ENCODE data around the gene TATDN3. TPM values are rescaled to one million over a fixed set of nuclear protein-coding genes. Genes with fewer than 3 reads are reported as not detected.
"Not testable (repeated sequence)": the region's sequence is repeated elsewhere in the genome, so short reads cannot be mapped to it uniquely, and the experiment has no call there.

Gene TATDN3
- total RNA-seq, 1 experiment from 2014 or later = 10.3 TPM

DNA sequence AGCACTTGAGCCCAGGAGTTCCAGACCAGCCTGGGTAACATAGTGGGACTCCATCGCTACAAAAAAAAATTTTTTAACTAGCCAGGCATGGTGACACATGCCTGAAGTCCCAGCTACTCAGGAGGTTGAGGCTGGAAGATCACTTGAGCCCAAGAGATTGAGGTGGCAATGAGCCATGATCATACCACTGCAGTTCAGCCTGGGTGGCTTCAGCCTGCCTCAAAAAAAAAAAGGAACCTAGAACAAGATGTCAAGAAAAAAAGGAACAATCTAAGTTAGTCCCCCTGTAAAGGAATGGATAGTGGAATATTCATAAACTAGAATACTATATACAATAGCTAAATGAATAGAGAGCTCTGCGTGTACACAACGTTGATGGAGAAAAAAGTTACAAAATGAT, 14.5 kb upstream of the TATDN3 start:
- no peak for DNase-seq
- Mint-ChIP-seq H3K4me3 (ENCODE audit: low read depth, unreplicated experiment) (no peak overlapping the region), H3K36me3 (ENCODE audit: insufficient read depth, unreplicated experiment) (peaks cover 2% of the 10 kb centered on the region), H3K27me3 (ENCODE audit: unreplicated experiment) (no peaks in the 10 kb centered on the region), H3K27ac (ENCODE audit: unreplicated experiment) (no peak overlapping the region), H3K4me1 (ENCODE audit: low read depth, unreplicated experiment) (no peaks in the 10 kb centered on the region), H3K9me3 (ENCODE audit: low read depth, unreplicated experiment) (no peaks in the 10 kb centered on the region)
- CTCF ChIA-PET = interaction anchor here (1.0 kb wide), 1 partner anchor 27 kb away, joined by 4 read pairs; no protein-coding TSS in a partner anchor
- TF ChIP-seq, protein P1, sequence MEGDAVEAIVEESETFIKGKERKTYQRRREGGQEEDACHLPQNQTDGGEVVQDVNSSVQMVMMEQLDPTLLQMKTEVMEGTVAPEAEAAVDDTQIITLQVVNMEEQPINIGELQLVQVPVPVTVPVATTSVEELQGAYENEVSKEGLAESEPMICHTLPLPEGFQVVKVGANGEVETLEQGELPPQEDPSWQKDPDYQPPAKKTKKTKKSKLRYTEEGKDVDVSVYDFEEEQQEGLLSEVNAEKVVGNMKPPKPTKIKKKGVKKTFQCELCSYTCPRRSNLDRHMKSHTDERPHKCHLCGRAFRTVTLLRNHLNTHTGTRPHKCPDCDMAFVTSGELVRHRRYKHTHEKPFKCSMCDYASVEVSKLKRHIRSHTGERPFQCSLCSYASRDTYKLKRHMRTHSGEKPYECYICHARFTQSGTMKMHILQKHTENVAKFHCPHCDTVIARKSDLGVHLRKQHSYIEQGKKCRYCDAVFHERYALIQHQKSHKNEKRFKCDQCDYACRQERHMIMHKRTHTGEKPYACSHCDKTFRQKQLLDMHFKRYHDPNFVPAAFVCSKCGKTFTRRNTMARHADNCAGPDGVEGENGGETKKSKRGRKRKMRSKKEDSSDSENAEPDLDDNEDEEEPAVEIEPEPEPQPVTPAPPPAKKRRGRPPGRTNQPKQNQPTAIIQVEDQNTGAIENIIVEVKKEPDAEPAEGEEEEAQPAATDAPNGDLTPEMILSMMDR (IDR thresholded peaks at IDR 0.05; ENCODE audit: unreplicated experiment) = no peak
- no TSS peak for BruUV-seq (replicated peaks)
- intact Hi-C loops (cut with micrococcal nuclease; ENCODE audit: unreplicated experiment) = no loop called here

DNA sequence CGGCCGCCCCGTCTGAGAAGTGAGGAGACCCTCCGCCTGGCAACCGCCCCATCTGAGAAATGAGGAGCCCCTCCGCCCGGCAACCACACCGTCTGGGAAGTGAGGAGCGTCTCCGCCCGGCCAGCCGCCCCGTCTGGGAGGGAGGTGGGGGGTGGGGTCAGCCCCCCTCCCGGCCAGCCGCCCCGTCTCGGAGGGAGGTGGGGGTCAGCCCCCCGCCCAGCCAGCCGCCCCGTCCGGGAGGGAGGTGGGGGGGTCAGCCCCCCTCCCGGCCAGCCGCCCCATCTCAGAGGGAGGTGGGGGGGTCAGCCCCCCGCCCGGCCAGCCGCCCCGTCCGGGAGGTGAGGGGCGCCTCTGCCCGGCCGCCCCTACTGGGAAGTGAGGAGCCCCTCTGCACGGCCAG, 12.6 kb upstream of the TATDN3 start:
- H3K36me3 Mint-ChIP-seq (ENCODE audit: insufficient read depth, unreplicated experiment) = peaks cover 13% of the 10 kb centered on the region
- intact Hi-C loops (cut with micrococcal nuclease; ENCODE audit: unreplicated experiment); H3K9me3 Mint-ChIP-seq (ENCODE audit: low read depth, unreplicated experiment); DNase-seq; CTCF ChIA-PET; H3K27me3 Mint-ChIP-seq (ENCODE audit: unreplicated experiment); H3K4me3 Mint-ChIP-seq (ENCODE audit: low read depth, unreplicated experiment); BruUV-seq (replicated peaks); H3K27ac Mint-ChIP-seq (ENCODE audit: unreplicated experiment); H3K4me1 Mint-ChIP-seq (ENCODE audit: low read depth, unreplicated experiment): not testable (repeated sequence)

DNA sequence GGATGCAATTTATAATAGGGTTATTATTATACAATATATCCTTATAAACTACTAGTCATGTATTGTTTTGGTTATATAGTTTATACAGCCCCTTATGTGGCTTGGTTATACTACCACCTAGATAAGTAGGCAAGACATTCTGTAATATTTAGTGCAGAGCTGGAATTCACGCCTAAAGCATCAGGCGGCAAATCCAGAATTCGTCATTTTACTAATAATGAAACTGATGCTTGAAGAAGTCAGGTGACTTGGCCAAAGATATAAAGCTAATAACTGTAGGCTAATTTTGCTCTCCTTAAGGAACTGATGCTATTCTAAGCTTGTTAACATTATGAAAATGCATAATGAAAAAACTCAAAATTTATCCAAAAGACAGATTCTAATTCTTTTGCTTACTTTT, 10.9 kb upstream of the TATDN3 start:
- Mint-ChIP-seq H3K27me3 (ENCODE audit: unreplicated experiment) (no peaks in the 10 kb centered on the region), H3K27ac (ENCODE audit: unreplicated experiment) (no peak overlapping the region), H3K4me3 (ENCODE audit: low read depth, unreplicated experiment) (no peak overlapping the region), H3K36me3 (ENCODE audit: insufficient read depth, unreplicated experiment) (peaks cover 17% of the 10 kb centered on the region), H3K4me1 (ENCODE audit: low read depth, unreplicated experiment) (peaks cover 7% of the 10 kb centered on the region), H3K9me3 (ENCODE audit: low read depth, unreplicated experiment) (no peaks in the 10 kb centered on the region)
- CTCF ChIA-PET = interaction anchor here (0.6 kb wide), 1 partner anchor 721 kb away, joined by 6 read pairs; no protein-coding TSS in a partner anchor
- BruUV-seq (replicated peaks) = no TSS peak
- intact Hi-C loops (cut with micrococcal nuclease; ENCODE audit: unreplicated experiment) = loop anchor here (5.0 kb wide), 2 partner anchors 303 to 323 kb away; no protein-coding TSS in a partner anchor
- TF ChIP-seq, protein P1 (IDR thresholded peaks at IDR 0.05; ENCODE audit: unreplicated experiment) = no peak
- DNase-seq = no peak

DNA sequence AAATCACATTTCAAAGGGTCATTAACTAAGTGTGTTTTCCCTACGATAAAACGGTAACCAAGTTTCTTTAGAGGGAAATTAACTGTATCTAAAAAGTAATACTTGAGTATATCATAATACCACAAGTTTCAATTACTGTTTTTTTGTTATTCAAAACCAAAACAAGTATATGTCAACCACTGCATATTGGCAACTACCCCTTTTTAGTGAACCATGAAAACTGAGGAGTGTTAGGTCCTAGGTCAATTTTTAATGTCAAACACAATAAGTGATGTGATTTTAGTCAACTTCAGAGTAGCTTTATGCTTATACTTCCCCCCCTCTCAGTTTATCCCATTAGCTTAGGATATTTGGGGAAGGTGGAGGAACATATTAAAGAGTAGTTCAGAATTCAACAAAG, 10.5 kb upstream of the TATDN3 start:
- TF ChIP-seq, protein P1 (IDR thresholded peaks at IDR 0.05; ENCODE audit: unreplicated experiment) = no peak
- peaks cover 7% of the 10 kb centered on the region for H3K4me1 Mint-ChIP-seq (ENCODE audit: low read depth, unreplicated experiment)
- no TSS peak for BruUV-seq (replicated peaks)
- H3K4me3 Mint-ChIP-seq (ENCODE audit: low read depth, unreplicated experiment) = no peak overlapping the region
- no peaks in the 10 kb centered on the region for H3K27me3 Mint-ChIP-seq (ENCODE audit: unreplicated experiment)
- H3K9me3 Mint-ChIP-seq (ENCODE audit: low read depth, unreplicated experiment) = no peaks in the 10 kb centered on the region
- peaks cover 17% of the 10 kb centered on the region for H3K36me3 Mint-ChIP-seq (ENCODE audit: insufficient read depth, unreplicated experiment)
- CTCF ChIA-PET = interaction anchor here (0.6 to 1.6 kb wide), 4 partner anchors 31 to 721 kb away, joined by 3 to 9 read pairs (median 4); no protein-coding TSS in a partner anchor
- H3K27ac Mint-ChIP-seq (ENCODE audit: unreplicated experiment) = no peak overlapping the region
- intact Hi-C loops (cut with micrococcal nuclease; ENCODE audit: unreplicated experiment) = loop anchor here (5.0 kb wide), 2 partner anchors 304 to 324 kb away; no protein-coding TSS in a partner anchor
- DNase-seq = no peak

DNA sequence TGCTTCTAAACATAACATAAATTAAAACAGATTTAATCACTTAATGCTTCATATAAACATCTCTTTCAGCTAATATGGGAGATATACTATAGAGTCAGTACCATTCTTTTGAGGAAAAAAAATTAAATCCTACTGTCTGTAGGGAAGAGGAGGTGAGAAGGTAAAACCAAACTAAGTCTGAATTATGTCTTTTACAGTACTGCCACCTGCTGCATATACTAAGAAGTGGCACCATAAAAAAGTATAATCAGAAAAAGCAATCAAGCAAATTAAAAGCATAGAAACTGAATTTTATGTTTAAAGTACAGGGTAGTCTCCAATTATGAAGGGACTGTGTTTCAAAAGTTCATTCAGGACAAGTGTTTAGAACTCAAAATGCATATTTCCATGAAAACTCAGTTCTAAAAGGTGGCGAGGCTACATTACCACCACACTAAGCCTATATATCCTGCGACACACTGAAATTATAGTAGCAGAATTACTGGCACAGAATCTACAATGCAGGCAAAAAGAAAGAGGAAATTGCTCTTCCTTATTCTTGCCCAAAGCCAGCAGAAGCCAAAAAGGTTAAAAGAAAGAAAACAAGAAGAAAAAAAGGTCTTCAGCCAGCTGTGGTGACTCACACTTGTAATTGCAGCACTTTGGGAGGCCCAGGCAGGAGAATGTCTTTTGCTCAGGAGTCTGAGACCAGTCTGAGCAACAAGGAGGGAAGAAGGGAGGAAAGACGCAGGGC, 9.1 kb upstream of the TATDN3 start:
- Mint-ChIP-seq H3K4me1 (ENCODE audit: low read depth, unreplicated experiment) (peaks cover 7% of the 10 kb centered on the region), H3K36me3 (ENCODE audit: insufficient read depth, unreplicated experiment) (peaks cover 17% of the 10 kb centered on the region), H3K27ac (ENCODE audit: unreplicated experiment) (peak overlapping the region; percentile 9), H3K27me3 (ENCODE audit: unreplicated experiment) (no peaks in the 10 kb centered on the region), H3K4me3 (ENCODE audit: low read depth, unreplicated experiment) (no peak overlapping the region), H3K9me3 (ENCODE audit: low read depth, unreplicated experiment) (no peaks in the 10 kb centered on the region)
- BruUV-seq (replicated peaks) = no TSS peak
- no peak for DNase-seq
- CTCF ChIA-PET = interaction anchor here (1.2 to 1.6 kb wide), 4 partner anchors 32 to 327 kb away, joined by 3 to 9 read pairs (median 4); no protein-coding TSS in a partner anchor
- TF ChIP-seq, protein P1 (IDR thresholded peaks at IDR 0.05; ENCODE audit: unreplicated experiment) = peak; percentile 57
- intact Hi-C loops (cut with micrococcal nuclease; ENCODE audit: unreplicated experiment) = loop anchor here (1.0 to 5.0 kb wide), 4 partner anchors 34 to 325 kb away; no protein-coding TSS in a partner anchor
